SKM-1 treated with dmso at 0.1 percent for 144 hours (cell line): ENCODE results near the gene ELMO3.

Experiments used
- DNase-seq: peaks from one replicate; lab custom pipeline; 2025; ENCODE audit not compliant: unreplicated experiment; lab: John Stamatoyannopoulos, UW

ELMO3 gene

DNA sequence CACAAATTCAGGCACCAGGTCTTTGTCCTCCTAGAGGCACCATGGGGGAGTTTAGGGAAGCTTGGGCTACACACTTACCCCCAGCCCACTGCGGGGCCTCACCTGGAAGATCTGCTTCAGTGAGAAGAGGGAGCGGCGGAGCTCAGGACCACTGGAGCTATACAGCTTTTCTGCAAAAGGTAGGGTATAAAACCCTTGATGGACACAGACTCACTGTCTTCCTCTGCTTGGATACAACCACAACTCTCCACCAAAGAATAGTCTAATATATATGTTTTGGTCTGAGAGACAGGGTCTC lies 39.3 kb downstream of the ELMO3 start:
- no peak for DNase-seq

DNA sequence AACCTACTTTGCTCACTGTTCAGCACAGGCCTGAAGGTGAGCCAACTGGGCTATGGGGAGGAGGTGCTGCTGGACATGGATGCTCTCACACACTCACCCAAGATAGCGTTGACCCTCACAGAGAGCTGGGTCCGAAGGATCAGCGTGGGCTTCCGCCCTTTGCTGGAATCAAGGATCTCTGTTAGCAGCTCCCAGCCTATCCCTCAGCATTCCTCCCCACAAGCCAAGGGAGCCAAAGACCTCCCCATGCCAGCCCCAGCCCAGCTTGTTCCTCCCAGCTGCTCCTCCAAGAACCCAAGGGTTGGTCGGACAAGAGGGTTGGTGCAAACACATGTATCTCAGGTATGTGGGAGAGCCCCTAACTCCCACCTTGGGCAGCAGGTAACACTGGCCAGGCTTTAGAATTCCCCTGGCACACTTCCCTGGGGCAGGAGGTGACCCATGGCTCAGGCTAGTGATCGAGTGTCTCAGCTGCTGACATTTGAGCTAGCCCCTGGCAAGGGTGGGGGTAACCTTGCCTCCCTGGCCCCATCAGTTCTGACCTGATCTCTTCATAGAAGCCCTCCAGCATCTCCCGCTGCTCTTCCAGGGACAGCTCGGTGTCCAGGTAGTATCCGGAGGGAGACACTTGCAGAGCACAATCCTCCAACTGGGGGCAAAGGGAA lies 40.0 kb downstream of the ELMO3 start:
- DNase-seq: no peak

DNA sequence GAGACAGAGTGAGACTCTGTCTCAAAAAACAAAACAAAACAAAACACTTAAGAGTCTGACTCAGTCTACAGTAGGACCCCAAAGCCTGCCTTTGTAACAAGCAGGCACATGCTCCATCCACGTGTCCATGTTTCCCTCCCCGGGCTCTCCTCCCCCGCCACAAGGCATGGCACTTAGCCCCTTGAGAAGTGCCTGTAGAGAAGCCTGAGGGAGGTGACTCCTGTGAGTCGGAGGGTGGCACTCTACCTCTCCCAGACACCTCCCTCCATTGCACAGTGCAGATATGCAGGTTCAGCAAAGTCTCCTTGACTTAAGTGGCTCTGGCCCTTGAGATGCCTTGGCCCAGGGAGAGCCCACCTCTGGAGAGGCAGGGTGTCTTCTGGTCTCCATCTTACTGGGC lies 41.6 kb downstream of the ELMO3 start:
- no peak for DNase-seq

DNA sequence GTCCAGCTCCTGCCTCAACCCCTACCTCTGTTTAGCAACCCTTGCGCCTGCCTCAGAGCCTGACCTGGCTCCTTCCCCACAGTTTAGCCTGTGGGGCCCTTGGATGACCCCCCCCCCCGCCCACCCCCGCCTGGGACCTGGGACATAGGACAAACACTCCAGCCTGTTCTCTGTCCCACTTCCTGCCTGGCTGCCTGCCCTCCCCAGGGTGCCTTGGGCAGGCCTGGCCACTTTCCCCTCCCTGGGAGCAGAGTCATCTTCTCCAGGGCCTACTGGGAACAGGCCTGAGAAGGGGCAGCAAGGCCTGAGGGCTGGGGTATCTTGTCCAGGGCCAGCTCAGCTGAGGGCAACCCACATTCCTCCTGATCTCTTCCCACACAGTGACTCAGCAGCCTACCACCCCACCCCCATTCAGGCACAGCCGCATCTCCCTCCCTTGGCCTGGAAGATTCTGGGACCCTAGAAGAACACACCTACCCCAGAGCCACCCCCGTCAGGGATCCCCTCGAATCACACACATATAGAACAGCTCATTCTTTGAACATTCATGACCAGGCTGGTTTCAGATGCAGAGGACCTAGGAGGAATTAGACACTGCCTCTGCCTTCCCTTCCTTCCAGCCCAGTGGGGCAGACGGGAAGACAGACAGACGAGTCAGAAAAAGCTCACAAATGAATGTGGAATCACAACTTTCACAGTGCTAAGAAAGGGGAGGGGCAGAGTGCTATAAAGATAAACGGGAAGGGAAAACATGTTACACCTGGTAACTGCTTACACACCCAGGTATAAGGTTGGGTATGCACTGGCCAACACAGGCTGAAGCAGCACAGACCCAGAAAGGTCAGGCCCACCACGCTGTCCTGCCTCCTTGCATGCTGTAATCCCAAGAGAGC lies 42.3 kb downstream of the ELMO3 start:
- no peak for DNase-seq

DNA sequence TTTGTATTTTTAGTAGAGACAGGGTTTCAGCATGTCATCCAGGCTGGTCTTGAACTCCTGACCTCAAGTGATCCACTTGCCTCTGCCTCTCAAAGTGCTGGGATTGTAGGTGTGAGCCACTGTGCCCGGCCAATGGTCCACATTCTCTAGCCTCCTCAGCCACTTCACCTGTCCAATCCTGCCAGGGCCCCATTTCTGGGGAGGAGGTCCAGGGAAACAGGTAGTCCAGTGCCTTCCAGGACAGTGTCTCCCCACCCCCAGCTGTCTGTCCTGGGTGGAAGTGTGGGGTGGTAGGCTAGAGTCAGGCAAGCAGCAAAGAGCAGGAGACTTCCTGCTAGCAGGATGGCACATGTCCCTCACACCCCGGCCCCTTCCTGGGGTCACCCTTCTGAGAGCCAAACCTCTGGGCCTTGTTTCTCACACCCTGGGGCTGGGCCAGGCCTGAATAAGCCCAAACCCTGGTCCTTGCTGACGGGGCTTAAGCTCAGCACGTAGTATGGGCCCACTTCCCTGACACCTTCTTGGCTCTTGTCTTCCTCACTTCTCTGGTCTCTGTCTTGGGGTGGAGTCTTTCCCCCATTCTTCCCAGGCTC lies 43.3 kb downstream of the ELMO3 start:
- DNase-seq: no peak

DNA sequence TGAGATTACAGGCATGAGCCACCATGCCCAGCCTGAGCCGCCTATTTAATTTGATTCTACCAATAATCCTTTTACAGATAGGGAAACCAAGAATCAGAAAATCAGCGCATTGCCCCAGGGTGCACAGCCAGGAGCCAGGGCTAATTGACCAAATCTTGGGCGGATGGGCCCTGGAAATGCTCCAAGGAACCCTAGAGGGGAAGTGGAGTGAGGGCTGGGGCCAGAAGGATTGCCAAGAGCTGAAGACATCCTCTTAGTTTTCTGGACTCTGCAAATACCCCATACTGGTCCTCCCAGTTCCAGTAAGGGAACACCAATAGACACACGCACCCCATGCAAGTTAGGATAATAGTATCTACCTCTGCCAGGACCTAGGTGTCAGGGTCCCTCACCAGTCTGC lies 44.5 kb downstream of the ELMO3 start:
- peak; percentile 5 for DNase-seq

DNA sequence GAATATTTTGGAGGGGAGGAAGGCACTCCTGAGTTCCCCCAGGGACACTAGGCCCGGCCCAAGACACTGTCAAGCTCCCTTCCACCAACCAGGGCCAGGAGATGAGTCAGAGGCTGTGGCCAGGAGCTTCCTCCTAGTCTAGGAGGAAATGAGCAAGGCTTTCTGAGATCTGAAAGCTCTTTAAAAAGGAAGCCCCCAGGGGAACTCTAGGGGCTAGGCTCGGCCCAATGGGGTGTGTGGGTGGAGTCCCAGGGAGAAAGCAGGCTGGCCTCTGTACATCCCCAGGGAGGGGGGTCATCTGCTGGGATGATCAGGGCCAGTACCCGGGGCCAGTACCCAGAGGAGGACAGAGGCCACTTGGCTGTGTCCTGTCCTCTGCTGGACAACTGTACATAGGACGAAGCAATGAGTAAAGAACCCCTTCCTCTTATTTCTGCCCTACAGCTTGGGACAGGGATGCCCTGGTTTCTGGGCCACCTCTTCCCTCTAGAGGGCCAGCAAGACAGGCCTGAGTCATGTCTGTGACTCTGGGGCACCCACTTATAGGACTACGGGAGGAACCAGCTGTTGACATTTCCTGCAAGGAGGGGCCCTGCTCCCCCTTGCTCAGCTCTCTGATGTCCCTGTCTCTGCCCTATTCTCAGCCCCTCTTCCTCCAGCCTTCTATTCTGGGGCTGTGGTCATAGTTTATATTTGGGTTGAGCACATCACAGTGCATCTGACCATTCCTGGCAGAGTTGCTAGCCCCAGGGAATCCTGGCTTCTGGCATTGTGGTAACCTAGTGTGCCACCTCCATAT lies 45.7 kb downstream of the ELMO3 start:
- peak; percentile 92 for DNase-seq

DNA sequence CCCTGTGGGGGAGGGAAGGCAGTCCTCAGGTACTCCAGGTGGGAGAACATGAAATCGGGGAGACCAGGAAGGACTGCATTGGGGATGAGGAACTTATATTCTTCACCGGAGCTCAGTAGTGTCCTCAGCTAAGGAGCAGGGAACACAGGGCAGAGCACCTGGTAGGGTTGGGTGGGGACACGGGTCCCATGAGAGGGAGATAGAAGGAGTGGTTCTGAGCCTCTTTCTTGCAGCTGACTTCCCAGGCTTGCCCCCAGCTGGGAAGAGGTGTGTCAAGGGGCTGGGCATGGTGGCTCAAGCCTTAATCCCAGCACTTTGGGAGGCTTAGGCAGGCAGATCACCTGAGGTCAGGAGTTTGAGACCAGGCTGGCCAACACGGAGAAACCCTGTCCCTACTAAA lies 46.3 kb downstream of the ELMO3 start:
- DNase-seq: no peak

DNA sequence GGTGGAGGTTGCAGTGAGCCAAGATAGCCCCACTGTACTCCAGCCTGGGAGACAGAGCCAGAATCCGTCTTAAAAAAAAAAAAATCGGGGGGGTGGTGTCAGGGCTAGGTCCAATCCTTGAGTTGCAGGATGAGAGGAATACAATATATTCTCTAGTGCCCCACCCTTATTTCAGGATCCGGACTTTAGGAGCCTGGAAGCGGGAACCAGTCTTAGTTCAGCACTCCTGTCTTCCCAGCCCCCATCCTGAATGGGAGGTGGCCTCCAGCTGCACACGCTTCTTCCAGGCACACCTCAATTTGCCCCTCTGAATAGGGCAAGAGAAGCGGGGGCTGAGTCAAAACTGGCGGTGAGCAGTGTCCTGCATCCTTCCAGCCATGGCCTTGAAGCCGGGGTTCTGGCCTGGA lies 46.7 kb downstream of the ELMO3 start:
- no peak for DNase-seq

DNA sequence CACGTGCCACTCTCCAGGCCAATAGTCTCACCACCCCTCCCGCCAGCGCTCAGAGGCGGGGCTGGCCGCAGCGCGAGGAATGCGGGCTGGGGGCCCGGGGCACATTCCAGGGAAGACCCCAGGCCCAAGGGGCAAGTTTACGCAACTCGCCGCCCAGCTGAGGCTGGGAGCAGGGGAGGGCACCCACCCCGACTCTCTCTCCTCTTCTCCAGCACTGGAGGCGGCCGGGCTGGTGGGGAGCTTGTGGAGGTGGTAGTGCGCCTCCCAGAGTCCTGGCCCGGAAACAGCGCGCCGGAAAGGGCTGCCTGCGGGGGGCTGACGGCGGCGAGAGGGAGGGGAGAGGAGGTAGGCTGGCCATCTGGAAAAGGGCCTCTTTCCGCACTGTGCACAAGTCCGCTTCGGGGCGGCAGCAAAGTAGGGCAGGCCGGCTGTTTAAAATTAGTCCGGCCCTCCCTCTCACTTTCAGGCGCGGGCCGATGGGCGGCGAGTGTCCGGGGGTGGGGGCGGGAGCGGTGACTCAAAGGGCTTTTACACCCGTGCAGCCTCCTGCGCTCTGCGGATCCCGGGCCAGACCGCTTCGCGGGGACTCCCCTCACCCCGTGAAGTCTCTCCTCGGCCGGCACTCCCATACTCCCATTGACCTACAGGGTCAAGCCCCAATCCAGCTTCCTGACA lies 47.3 kb downstream of the ELMO3 start:
- no peak for DNase-seq

DNA sequence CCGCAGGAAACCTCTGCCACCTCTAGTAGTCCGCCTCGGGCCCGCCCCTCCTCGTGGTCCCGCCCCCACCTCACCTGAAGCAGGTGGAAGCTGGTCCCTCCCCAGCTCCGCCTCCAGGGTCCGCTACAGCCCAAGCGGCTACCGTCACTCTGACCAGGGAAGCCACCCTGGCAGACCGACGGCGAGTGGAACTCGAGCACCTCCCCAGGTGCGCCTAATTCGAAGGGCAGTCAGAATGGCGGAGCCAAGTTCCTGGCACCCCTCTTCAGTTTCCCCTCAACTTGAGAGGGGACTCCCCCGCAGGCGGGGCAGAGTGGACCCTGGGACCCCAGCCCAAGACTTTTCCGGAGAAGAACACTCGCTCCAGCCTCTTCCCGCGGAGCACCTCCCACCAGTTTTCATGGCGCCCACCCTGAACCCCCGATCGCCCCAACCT lies 47.8 kb downstream of the ELMO3 start:
- no peak for DNase-seq

DNA sequence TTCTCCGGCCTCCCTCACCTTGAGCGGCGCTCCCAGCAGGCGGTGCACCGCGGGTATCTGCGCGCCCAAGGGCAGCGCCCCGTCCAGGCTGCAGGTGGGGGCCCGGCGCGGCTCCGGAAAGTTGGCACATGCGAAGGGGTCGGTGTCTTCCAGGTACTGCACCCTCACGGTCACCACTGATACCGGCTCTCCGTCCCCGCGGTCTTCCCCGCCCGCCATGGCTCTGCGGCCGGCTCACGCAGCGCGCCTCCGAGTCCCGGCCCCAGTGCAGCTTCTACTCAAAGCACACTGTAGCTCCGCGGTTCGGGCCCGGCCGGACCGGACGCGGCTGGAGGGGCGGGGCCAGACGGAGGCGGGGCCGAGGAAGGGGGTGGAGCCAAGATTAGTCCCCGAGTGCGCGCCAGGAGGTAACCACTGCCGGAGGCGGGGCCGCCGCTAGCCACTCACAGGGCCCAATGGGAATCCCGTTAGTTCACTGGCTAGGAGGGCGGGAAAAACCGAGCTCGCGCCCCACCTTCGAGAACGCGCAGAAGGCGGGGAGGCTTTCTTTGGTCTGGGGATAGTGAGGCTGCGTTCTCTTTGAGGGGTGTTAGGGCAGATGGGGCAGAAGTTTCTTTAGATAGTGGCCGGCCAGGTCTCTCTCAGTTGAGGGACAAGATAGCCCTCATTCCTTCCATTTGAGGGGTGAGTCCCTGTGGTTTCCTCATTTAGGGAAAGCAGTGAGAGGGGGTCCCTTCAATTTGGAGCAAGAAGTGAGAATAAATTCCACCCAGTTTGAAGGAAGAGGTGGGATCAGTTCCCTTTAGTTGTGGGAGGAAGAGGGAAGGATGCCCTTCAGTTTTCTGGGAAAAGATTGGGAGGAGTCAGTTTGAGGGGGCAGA lies 48.5 kb downstream of the ELMO3 start, which contains the start of gene FHOD1:
Gene FHOD1 (minus strand): TSS at position 290 of the 881 bp plus-strand sequence. CDS start 71 bp downstream, at position 219.
- DNase-seq: peak; percentile 93

DNA sequence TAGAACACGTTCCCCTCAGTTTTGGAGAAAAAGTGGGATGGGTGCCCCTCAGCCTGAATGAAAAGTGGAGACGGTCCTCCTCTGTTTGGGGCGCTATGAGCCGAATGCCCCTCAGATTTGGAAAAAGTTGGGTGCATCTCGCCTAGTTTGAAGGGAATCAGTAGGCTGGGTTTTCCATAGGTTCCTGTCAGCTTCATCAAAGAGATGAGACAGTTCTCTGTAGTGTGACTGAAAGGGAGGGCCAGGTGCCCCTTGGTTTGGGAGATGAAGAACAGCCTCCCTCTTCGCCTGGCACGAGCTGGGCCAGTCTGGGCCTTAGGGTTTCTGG lies 49.1 kb downstream of the ELMO3 start:
- DNase-seq: no peak

DNA sequence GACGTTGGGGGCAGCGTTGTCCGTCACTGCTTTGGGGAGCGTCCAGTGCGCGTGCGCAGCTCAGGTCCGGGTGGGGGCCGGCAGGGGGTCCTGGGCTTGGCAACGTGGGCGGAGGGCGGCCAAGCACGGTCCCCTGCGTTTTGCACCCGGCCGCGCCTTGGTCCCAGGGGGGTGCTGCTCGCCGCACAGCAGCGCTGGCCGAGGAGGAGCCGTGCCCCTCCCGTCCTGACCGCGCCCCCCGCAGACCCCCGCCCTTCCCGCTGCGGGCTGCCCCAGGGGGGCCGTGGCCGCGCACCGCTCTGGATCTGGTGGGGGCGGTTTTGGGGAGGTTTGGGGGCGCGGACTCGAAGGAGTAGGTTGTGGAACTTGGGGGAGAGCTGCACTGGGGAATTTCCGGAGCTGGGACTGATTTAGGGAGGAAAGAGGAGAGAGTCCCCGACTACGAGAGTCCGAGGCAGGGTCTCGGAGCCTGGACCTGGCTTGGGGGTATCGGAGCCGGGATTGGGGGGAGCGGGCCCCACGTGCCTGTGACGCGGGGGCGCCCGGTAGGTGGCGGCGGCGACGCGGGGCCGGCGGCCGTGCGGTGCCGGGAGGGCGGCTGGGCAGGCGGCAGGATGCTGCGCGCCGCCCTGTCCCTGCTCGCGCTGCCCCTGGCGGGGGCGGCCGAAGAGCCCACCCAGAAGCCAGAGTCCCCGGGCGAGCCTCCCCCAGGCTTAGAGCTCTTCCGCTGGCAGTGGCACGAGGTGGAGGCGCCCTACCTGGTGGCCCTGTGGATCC lies 49.7 kb downstream of the ELMO3 start, which contains the start of gene SLC9A5:
Gene SLC9A5 (plus strand): TSS at position 579 of the 777 bp plus-strand sequence. CDS start 36 bp downstream, at position 615.
- no peak for DNase-seq

DNA sequence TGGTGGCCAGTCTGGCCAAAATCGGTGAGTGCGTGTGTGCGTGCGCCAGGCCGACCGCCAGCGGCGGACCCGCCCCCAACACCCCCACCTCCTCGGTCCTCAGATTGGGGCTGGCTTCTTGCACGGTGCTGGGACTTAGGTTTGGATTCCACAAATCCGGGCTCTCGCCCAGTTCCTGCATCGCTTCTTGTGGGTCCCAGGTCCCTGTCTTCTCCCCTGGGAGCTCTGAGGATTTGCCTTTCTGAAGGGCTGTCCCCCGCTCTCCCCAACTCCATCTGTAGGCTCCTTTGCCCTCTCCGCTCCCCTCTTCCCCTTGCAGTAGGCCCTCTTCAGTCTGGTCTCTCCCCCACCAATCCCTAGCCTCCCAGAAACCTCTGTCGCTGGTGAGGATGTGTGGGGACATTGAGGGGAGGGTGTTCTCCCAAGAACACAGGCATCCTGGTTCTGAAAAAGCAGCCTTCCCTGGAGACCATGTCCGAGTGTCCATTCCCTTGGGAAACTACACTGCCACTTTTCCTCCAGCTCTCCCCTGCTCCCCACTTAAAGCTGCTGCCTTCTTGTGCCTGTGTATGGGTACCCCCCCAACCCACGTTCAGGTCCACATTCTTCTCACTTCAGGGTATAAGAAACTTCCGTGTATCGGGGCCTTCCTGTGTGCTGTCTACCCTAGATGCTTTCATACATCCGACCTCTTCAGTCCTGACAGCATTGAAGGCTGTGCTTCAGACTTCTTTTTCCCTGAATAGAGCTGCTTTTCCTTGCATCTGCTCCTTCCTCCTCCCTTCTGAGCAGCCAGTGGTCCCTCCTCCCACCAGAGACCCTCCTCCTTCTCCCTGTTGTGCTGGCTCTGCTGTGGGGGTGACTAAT lies 50.5 kb downstream of the ELMO3 start:
- DNase-seq: no peak

DNA sequence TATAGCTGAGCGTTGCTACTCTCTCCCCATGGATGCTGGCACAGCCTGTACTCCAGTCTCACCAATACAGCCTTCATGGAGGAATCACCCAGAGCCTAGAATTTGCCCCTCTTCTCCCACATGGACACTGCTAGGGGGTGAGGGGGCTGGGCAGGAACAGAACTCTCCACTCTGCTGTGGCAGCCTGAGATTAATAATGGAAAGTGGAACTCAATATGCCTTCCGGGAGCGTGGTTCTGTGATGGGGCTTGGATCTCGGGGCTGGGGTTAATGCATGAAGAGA lies 51.1 kb downstream of the ELMO3 start:
- no peak for DNase-seq

DNA sequence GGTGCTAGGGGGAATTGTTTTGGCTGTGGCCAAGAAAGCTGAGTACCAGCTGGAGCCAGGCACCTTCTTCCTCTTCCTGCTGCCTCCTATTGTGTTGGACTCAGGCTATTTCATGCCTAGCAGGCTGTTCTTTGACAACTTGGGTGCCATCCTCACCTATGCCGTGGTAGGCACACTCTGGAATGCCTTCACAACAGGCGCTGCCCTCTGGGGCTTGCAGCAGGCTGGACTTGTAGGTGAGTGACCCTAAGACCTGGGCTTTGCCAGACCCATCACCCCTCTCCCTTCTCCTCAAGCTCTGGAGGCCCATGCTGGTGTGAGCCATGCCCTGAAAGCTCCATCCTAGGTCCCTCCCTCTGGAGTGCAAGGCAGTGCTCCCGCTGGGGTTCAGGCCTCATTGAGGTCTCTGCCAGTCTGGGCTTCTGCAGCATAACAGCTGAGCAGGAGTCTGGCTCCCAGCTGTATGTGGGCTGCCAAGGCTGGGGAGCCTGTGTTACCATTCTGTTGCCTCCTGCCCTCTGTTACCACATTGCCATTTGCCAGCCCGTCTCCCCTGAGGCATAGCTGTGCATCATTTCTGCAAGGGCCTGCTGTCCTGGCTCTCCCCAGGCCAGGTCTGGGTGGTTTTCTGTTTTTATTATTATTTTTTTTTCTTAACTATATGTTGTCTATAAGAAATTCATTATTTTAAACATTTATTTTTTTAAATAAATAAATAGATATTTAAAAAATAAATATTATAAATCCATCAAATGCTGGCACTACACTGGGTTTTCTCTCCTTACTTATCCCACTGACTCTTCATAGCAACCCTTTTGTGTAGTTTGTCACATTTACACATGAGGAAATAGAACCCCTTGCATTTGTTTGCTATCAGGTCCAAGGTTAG lies 53.9 kb downstream of the ELMO3 start:
- no peak for DNase-seq
